GM21360 (cell line): ENCODE results near the gene MTFR1L.

Source experiments
- ATAC-seq: cut with Tn5 transposase; IDR thresholded peaks from one replicate; pipeline ENCODE4 v1.9.1; 2021; ENCODE audit warnings: mild to moderate bottlenecking, moderate library complexity; ENCODE audit not compliant: unreplicated experiment

MTFR1L gene

GRCh38 chr1:25875856-25876692, 56.3 kb downstream of the MTFR1L start:
- ATAC-seq: no peak

GRCh38 chr1:25876693-25877077, 56.9 kb downstream of the MTFR1L start:
- ATAC-seq: no peak

- no peak for ATAC-seq
Measured at GRCh38 chr1:25877155-25877554, 57.4 kb downstream of the MTFR1L start.

GRCh38 chr1:25878690-25879089, 58.9 kb downstream of the MTFR1L start:
- ATAC-seq: no peak

- no peak for ATAC-seq
Measured at GRCh38 chr1:25879675-25880074, 59.9 kb downstream of the MTFR1L start.

- no peak for ATAC-seq
Measured at GRCh38 chr1:25880518-25880917, 60.8 kb downstream of the MTFR1L start.

GRCh38 chr1:25881266-25881665, 61.5 kb downstream of the MTFR1L start:
- no peak for ATAC-seq
